Stimulated activated CD4-positive, alpha-beta T cell treated with anti-CD3 and anti-CD28 coated beads, Interleukin-1b, Interleukin-23, amount 100 ng/mL, for 24 hours (primary cell): ENCODE data around the gene CDH12.

Source experiments
- DNase-seq, 4 experiments: peaks; one replicate each; pipeline ENCODE4 v3.0.0-alpha.2; 2020; ENCODE audit warnings: low read depth in 4 of 4, low spot score in 1 of 4

CDH12 gene

GRCh38 chr5:21774281-21774680 is 1078.9 kb downstream of the CDH12 start:
- no peak for DNase-seq

GRCh38 chr5:21773456-21773855 is 1079.7 kb downstream of the CDH12 start:
- DNase-seq: no peak

GRCh38 chr5:21765406-21765805 is 1087.7 kb downstream of the CDH12 start:
- DNase-seq: no peak

GRCh38 chr5:21739096-21739495 is 1114.0 kb downstream of the CDH12 start:
- DNase-seq: no peak

GRCh38 chr5:21723500-21723899 is 1129.6 kb downstream of the CDH12 start:
- no peak for DNase-seq

GRCh38 chr5:21711866-21712758 is 1141.0 kb downstream of the CDH12 start:
- DNase-seq: no peak

- DNase-seq: no peak
These were observed 1143.4 kb downstream of the CDH12 start for GRCh38 chr5:21709770-21710169.

- DNase-seq: no peak
These were observed 1148.0 kb downstream of the CDH12 start for GRCh38 chr5:21704974-21705668.

GRCh38 chr5:21701317-21701716 is 1151.8 kb downstream of the CDH12 start:
- DNase-seq: no peak
